ENCODE measurements around the gene AP2B1. TPM values are rescaled to one million over a fixed set of nuclear protein-coding genes. Genes with fewer than 3 reads are reported as not detected.

The AP2B1 gene
- total RNA-seq, 4 donors from 2014 or later: 35.6 to 217 (median 39.7) TPM

- 46 to 47% methylated on average over 2 of the region's 2 CpGs for WGBS, 2 donors
- no peak overlapping the region for H3K4me3 ChIP-seq (ENCODE audit: low read depth, poor library complexity, severe bottlenecking)
- intact Hi-C loops (cut with DNase I; ENCODE audit: low total_unique reads): no loop called here
- DNase-seq (ENCODE audit: low spot score in 2 of 2): no peak
- TF ChIP-seq, protein P1, sequence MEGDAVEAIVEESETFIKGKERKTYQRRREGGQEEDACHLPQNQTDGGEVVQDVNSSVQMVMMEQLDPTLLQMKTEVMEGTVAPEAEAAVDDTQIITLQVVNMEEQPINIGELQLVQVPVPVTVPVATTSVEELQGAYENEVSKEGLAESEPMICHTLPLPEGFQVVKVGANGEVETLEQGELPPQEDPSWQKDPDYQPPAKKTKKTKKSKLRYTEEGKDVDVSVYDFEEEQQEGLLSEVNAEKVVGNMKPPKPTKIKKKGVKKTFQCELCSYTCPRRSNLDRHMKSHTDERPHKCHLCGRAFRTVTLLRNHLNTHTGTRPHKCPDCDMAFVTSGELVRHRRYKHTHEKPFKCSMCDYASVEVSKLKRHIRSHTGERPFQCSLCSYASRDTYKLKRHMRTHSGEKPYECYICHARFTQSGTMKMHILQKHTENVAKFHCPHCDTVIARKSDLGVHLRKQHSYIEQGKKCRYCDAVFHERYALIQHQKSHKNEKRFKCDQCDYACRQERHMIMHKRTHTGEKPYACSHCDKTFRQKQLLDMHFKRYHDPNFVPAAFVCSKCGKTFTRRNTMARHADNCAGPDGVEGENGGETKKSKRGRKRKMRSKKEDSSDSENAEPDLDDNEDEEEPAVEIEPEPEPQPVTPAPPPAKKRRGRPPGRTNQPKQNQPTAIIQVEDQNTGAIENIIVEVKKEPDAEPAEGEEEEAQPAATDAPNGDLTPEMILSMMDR (IDR thresholded peaks at IDR 0.05): no peak
- TF ChIP-seq POLR2A (IDR thresholded peaks at IDR 0.05): no peak
Observed at GRCh38 chr17:35666070-35666469, 78.9 kb downstream of the AP2B1 start.

DNA sequence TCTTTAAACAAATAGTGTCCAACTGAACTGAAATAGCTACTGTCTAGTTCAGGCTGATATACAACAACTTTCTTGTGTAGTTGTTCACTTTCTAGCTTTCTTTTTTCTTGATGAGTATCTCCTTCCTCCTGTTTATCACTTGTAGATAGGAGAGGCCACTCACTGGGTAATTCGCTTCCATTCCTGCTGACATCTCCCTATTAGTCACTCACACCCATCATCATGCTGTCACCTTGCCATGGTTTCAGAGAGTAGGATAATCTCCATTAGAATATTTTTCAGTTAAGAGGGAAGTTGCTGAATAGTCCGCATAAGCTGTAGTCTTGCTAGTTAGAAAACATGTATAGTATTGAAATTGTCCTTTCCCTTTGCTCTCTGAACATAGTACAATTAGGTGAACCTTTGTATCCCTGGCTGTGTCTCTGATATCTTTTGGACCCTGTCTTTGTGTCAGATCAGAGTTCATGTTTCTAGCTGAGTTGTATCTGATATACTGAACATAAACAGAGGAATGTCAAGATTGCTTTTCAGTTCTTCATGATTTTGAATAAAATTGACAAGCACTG is 79.9 kb downstream of the AP2B1 start:
- no peak overlapping the region for H3K4me3 ChIP-seq (ENCODE audit: low read depth, poor library complexity, severe bottlenecking)
- TF ChIP-seq POLR2A (IDR thresholded peaks at IDR 0.05): no peak
- WGBS, 2 donors: 84 to 86% methylated on average over 2 of the region's 2 CpGs
- intact Hi-C loops (cut with DNase I; ENCODE audit: low total_unique reads): no loop called here
- DNase-seq (ENCODE audit: low spot score in 2 of 2): no peak

DNA sequence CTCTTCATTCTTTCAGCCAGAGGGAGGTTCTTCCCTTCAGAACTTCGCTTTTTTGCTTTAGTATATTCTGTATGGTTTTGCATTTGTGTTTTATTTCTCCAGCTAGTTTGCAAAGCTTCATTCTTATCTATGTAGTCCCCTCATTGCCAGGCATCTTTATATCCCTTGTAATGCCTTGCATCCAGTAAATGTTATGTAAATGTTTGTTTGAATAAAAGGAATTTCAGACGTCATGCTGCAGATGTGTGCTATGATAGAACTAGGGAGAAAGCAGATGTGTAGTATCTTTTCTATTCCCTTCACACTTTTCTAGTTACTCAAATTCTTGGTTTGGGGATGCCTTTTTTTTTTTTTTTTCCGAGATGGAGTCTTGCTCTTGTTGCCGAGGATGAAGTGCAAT is 81.7 kb downstream of the AP2B1 start:
- 84 to 88% methylated on average over 4 of the region's 4 CpGs for WGBS, 2 donors
- H3K4me3 ChIP-seq (ENCODE audit: low read depth, poor library complexity, severe bottlenecking): no peak overlapping the region
- intact Hi-C loops (cut with DNase I; ENCODE audit: low total_unique reads): no loop called here
- TF ChIP-seq, protein P1 (IDR thresholded peaks at IDR 0.05): no peak
- TF ChIP-seq POLR2A (IDR thresholded peaks at IDR 0.05): no peak
- DNase-seq (ENCODE audit: low spot score in 2 of 2): no peak

DNA sequence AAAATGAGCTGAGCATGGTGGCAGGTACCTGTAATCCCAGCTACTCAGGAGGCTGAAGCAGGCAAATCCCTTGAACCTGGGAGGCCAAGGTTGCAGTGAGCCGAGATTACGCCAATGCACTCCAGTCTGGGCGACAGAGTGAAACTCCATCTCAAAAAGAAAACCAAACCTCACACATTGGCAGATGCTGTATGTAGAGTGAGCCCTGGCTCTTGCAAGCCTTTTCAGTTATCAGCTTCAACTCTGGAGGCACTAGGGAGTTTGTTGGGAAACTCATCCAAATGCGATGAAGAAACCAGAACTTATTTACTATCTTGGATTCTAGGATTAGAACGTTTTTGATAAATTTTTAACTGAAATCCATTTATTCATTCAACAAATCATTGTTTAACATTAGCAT is 87.4 kb downstream of the AP2B1 start:
- TF ChIP-seq, protein P1 (IDR thresholded peaks at IDR 0.05): no peak
- TF ChIP-seq POLR2A (IDR thresholded peaks at IDR 0.05): no peak
- intact Hi-C loops (cut with DNase I; ENCODE audit: low total_unique reads): no loop called here
- DNase-seq (ENCODE audit: low spot score in 2 of 2): no peak
- WGBS, 2 donors: 95 to 96% methylated on average over 5 of the region's 5 CpGs
- H3K4me3 ChIP-seq (ENCODE audit: low read depth, poor library complexity, severe bottlenecking): no peak overlapping the region

- no peak overlapping the region for H3K4me3 ChIP-seq (ENCODE audit: low read depth, poor library complexity, severe bottlenecking)
- DNase-seq (ENCODE audit: low spot score in 2 of 2): no peak
- 88 to 89% methylated on average over 2 of the region's 2 CpGs for WGBS, 2 donors
- intact Hi-C loops (cut with DNase I; ENCODE audit: low total_unique reads): no loop called here
- TF ChIP-seq, protein P1 (IDR thresholded peaks at IDR 0.05): no peak
- TF ChIP-seq POLR2A (IDR thresholded peaks at IDR 0.05): no peak
Observed at GRCh38 chr17:35676441-35676840, 89.3 kb downstream of the AP2B1 start.

GRCh38 chr17:35679007-35679682 is 92.0 kb downstream of the AP2B1 start:
- WGBS, 2 donors: 90 to 93% methylated on average over 2 of the region's 2 CpGs
- TF ChIP-seq POLR2A (IDR thresholded peaks at IDR 0.05): no peak
- TF ChIP-seq, protein P1 (IDR thresholded peaks at IDR 0.05): no peak
- intact Hi-C loops (cut with DNase I; ENCODE audit: low total_unique reads): no loop called here

More at GRCh38 chr17:35679007-35679682, 92.0 kb downstream of the AP2B1 start:
- no peak for DNase-seq (ENCODE audit: low spot score in 2 of 2)
- no peak overlapping the region for H3K4me3 ChIP-seq (ENCODE audit: low read depth, poor library complexity, severe bottlenecking)

Data from lower leg skin (tissue), 4 donors.